SK-N-SH treated with all-trans-retinoic acid at 6 μM for 48 hours (cell line): ENCODE measurements around the gene LTBP4.
A peak's percentile ranks its signal among the peaks of the same experiment; 100 is the strongest.

Experiments used
- ATAC-seq: fragments of 200-7000 bp; cut with Tn5 transposase; 3 replicates; pipeline ENCODE4 v1.9.1; 2020; ENCODE audit warnings: mild to moderate bottlenecking, moderate library complexity
- ARNTL ChIP-seq: fragments of 450-650 bp; formaldehyde crosslinking; IDR thresholded peaks from 2 replicates; pipeline ENCODE4 v1.5.0; 2020; ENCODE audit warnings: low read depth, mild to moderate bottlenecking, moderate library complexity, borderline replicate concordance
- BACH2 ChIP-seq: fragments of 250-450 bp; sonication (Bioruptor Pico); IDR thresholded peaks from 2 replicates; pipeline ENCODE4 v1.9.0; 2021; ENCODE audit warnings: mild to moderate bottlenecking, borderline replicate concordance
- CREB5 ChIP-seq: fragments of 250-450 bp; sonication (Bioruptor Pico); IDR thresholded peaks from 2 replicates; pipeline ENCODE4 v1.5.1; 2020; ENCODE audit warnings: low read depth, mild to moderate bottlenecking, moderate library complexity
- CSRNP3 ChIP-seq: fragments of 250-450 bp; sonication (Bioruptor Pico); IDR thresholded peaks from 2 replicates; pipeline ENCODE4 v1.5.1; 2021; ENCODE audit warnings: mild to moderate bottlenecking, moderate library complexity
- ESRRG ChIP-seq: fragments of 250-450 bp; sonication (Bioruptor Pico); IDR thresholded peaks from 2 replicates; pipeline ENCODE4 v1.6.1; 2021; ENCODE audit warnings: mild to moderate bottlenecking
- GLIS3 ChIP-seq: fragments of 250-450 bp; sonication (Bioruptor Pico); IDR thresholded peaks from 2 replicates; pipeline ENCODE4 v1.5.0; 2020; ENCODE audit warnings: mild to moderate bottlenecking, moderate library complexity
- ISL1 ChIP-seq: fragments of 250-450 bp; sonication (Bioruptor Pico); IDR thresholded peaks from 2 replicates; pipeline ENCODE4 v2.1.2; 2022; ENCODE audit warnings: mild to moderate bottlenecking, moderate library complexity
- PATZ1 ChIP-seq: fragments of 250-450 bp; sonication (Bioruptor Pico); IDR thresholded peaks from 2 replicates; pipeline ENCODE4 v1.8.0; 2020; ENCODE audit warnings: mild to moderate bottlenecking, moderate library complexity, borderline replicate concordance
- POU6F1 ChIP-seq: fragments of 250-450 bp; sonication (Bioruptor Pico); IDR thresholded peaks from 2 replicates; pipeline ENCODE4 v1.8.0; 2021; ENCODE audit warnings: low read depth, mild to moderate bottlenecking, moderate library complexity, borderline replicate concordance
- RARB ChIP-seq: fragments of 250-450 bp; sonication (Bioruptor Pico); IDR thresholded peaks from 2 replicates; pipeline ENCODE4 v1.8.0; 2021; ENCODE audit warnings: mild to moderate bottlenecking, moderate library complexity
- SNAI2 ChIP-seq: fragments of 250-450 bp; sonication (Bioruptor Pico); IDR thresholded peaks from 2 replicates; pipeline ENCODE4 v1.5.0; 2020; ENCODE audit warnings: mild to moderate bottlenecking, moderate library complexity
- TCF4 ChIP-seq: fragments of 250-450 bp; sonication (Bioruptor Pico); IDR thresholded peaks from 2 replicates; pipeline ENCODE4 v1.8.0; 2021; ENCODE audit warnings: mild to moderate bottlenecking, moderate library complexity, borderline replicate concordance
- TOX ChIP-seq: fragments of 250-450 bp; sonication (Bioruptor Pico); IDR thresholded peaks from 2 replicates; pipeline ENCODE4 v1.8.0; 2021; ENCODE audit warnings: mild to moderate bottlenecking, moderate library complexity, borderline replicate concordance
- TSHZ2 ChIP-seq: fragments of 250-450 bp; sonication (Bioruptor Pico); IDR thresholded peaks from 2 replicates; pipeline ENCODE4 v1.5.0; 2020; ENCODE audit warnings: mild to moderate bottlenecking, moderate library complexity
- ZC3H10 ChIP-seq: fragments of 250-450 bp; sonication (Bioruptor Pico); IDR thresholded peaks from 2 replicates; pipeline ENCODE4 v1.5.1; 2021; ENCODE audit warnings: mild to moderate bottlenecking, moderate library complexity
- ZFP30 ChIP-seq: fragments of 450-650 bp; formaldehyde crosslinking; IDR thresholded peaks from 2 replicates; pipeline ENCODE4 v1.5.0; 2022; ENCODE audit warnings: mild to moderate bottlenecking, moderate library complexity
- ZNF565 ChIP-seq: fragments of 450-650 bp; formaldehyde crosslinking; conservative IDR thresholded peaks from 2 replicates; pipeline ENCODE4 v1.5.0; 2020; ENCODE audit warnings: low read depth, mild to moderate bottlenecking, moderate library complexity
- ZNF70 ChIP-seq: fragments of 450-650 bp; formaldehyde crosslinking; IDR thresholded peaks from 2 replicates; pipeline ENCODE4 v1.5.0; 2020; ENCODE audit warnings: mild to moderate bottlenecking, moderate library complexity
- ZNF8 ChIP-seq: fragments of 450-650 bp; formaldehyde crosslinking; IDR thresholded peaks from 2 replicates; pipeline ENCODE4 v1.5.0; 2020; ENCODE audit warnings: mild to moderate bottlenecking, moderate library complexity

LTBP4 gene

GRCh38 chr19:40604647-40605215, 3.6 kb downstream of the LTBP4 start:
- TF ChIP-seq POU6F1: no peak
- no peak for TF ChIP-seq TSHZ2 (CRISPR knock-in tag)
- TF ChIP-seq CSRNP3: no peak
- no peak for TF ChIP-seq ARNTL (CRISPR knock-in tag)
- no peak for TF ChIP-seq ZNF8 (CRISPR knock-in tag)
- TF ChIP-seq ZC3H10 (CRISPR knock-in tag): no peak
- no peak for TF ChIP-seq GLIS3 (CRISPR knock-in tag)
- no peak for TF ChIP-seq TOX (CRISPR knock-in tag)
- TF ChIP-seq TCF4 (CRISPR knock-in tag): no peak
- TF ChIP-seq ISL1 (CRISPR knock-in tag): no peak
- ATAC-seq: no peak

GRCh38 chr19:40605216-40605971, 4.2 kb downstream of the LTBP4 start:
- TF ChIP-seq CREB5 (no peak), PATZ1 (CRISPR knock-in tag) (no peak), ZNF8 (CRISPR knock-in tag) (no peak), BACH2 (no peak), TSHZ2 (CRISPR knock-in tag) (no peak), ZNF70 (no peak), CSRNP3 (no peak), RARB (no peak), GLIS3 (CRISPR knock-in tag) (no peak), ESRRG (CRISPR knock-in tag) (no peak), SNAI2 (CRISPR knock-in tag) (no peak), ZC3H10 (CRISPR knock-in tag) (no peak), ZFP30 (CRISPR knock-in tag) (no peak), ZNF565 (CRISPR knock-in tag) (no peak), POU6F1 (no peak), ISL1 (CRISPR knock-in tag) (no peak)
- peak; percentile 39 for ATAC-seq
